ENCODE data around the gene PCGF5. TPM values are rescaled to one million over a fixed set of nuclear protein-coding genes. Genes with fewer than 3 reads are reported as not detected.
A peak's percentile ranks its signal among the peaks of the same experiment; 100 is the strongest.

PCGF5 gene
- polyA plus RNA-seq, 1 of the 3 experiments (the other 2 are of a cell fraction): 14.5 TPM

GRCh38 chr10:91210014-91210413, 10.4 kb upstream of the PCGF5 start:
- no peak for DNase-seq
- no peak overlapping the region for H3K9ac ChIP-seq
- no peaks in the 10 kb centered on the region for H3K9me2 ChIP-seq
- H3K27me3 ChIP-seq (ENCODE audit: insufficient read depth): no peaks in the 10 kb centered on the region
- no peak overlapping the region for H2AFZ ChIP-seq (ENCODE audit: low read depth)
- H3K36me3 ChIP-seq (replicated peaks in 1 of 2; ENCODE audit: control insufficient read depth in 1 of 2, insufficient read depth in 2 of 2, low read length in 1 of 2): no peaks in the 10 kb centered on the region
- TF ChIP-seq CTCF (IDR thresholded peaks at IDR 0.05): no peak
- no peak for TF ChIP-seq SIN3A (IDR thresholded peaks at IDR 0.05; ENCODE audit: borderline replicate concordance, low read depth, low read length)
- TF ChIP-seq POLR2AphosphoS5 (IDR thresholded peaks at IDR 0.05; ENCODE audit: low read depth, low read length): no peak
- TF ChIP-seq REST (IDR thresholded peaks at IDR 0.05; ENCODE audit: low read depth, low read length): no peak
- TF ChIP-seq RFX5 (IDR thresholded peaks at IDR 0.05; ENCODE audit: low read length): no peak
- TF ChIP-seq CHD2 (IDR thresholded peaks at IDR 0.05; ENCODE audit: low read length, partially characterized antibody): no peak
- no peak for TF ChIP-seq ZBTB33 (IDR thresholded peaks at IDR 0.05; ENCODE audit: borderline replicate concordance, low read depth)
- TF ChIP-seq FOXJ3 (CRISPR knock-in tag; IDR thresholded peaks at IDR 0.05): no peak
- no peak overlapping the region for H3K4me3 ChIP-seq (ENCODE audit: low read depth in 2 of 2, low read length in 1 of 2)
- no peaks in the 10 kb centered on the region for H3F3A ChIP-seq (replicated peaks; ENCODE audit: insufficient read depth)
- H4K20me1 ChIP-seq (ENCODE audit: insufficient read depth): no peaks in the 10 kb centered on the region; the same call in 1 of the 2 replicates
- POLR2A ChIA-PET: no interaction called here
- H3K4me2 ChIP-seq: no peak overlapping the region
- H3K79me2 ChIP-seq (ENCODE audit: insufficient read depth): peaks cover 24% of the 10 kb centered on the region; the same call in 1 of the 2 replicates
- 96% methylated on average over 3 of the region's 3 CpGs for WGBS (ENCODE audit: low lambda C conversion rate)
- no peak overlapping the region for H3K27ac ChIP-seq (ENCODE audit: low read depth in 2 of 2, low read length in 1 of 2)
- CTCF ChIA-PET: interaction anchor here (0.6 to 1.8 kb wide), 7 partner anchors 10 to 298 kb away, joined by 3 to 6 read pairs (median 4); no protein-coding TSS in a partner anchor
- H3K9me3 ChIP-seq: no peaks in the 10 kb centered on the region
- H3K4me1 ChIP-seq (ENCODE audit: control insufficient read depth in 1 of 2, insufficient read depth in 2 of 2, low read depth in 1 of 2, low read length in 1 of 2): peaks cover 0 to 6% of the 10 kb centered on the region in 2 experiments; a peak in 2 of 4 replicates

GRCh38 chr10:91210435-91210834, 10.0 kb upstream of the PCGF5 start:
- H3K4me1 ChIP-seq (ENCODE audit: control insufficient read depth in 1 of 2, insufficient read depth in 2 of 2, low read depth in 1 of 2, low read length in 1 of 2): peaks cover 0 to 6% of the 10 kb centered on the region in 2 experiments; a peak in 2 of 4 replicates

More at GRCh38 chr10:91210435-91210834, 10.0 kb upstream of the PCGF5 start:
- Histone ChIP-seq H3K4me3 (ENCODE audit: low read depth in 2 of 2, low read length in 1 of 2) (no peak overlapping the region), H3K36me3 (replicated peaks in 1 of 2; ENCODE audit: control insufficient read depth in 1 of 2, insufficient read depth in 2 of 2, low read length in 1 of 2) (no peaks in the 10 kb centered on the region), H3K9me3 (no peaks in the 10 kb centered on the region), H3F3A (replicated peaks; ENCODE audit: insufficient read depth) (no peaks in the 10 kb centered on the region), H3K4me2 (no peak overlapping the region), H3K9ac (no peak overlapping the region), H2AFZ (ENCODE audit: low read depth) (no peak overlapping the region), H3K27ac (ENCODE audit: low read depth in 2 of 2, low read length in 1 of 2) (peak overlapping the region in 1 of 2 experiments; percentile 39; a peak in 1 of 4 replicates), H4K20me1 (ENCODE audit: insufficient read depth) (no peaks in the 10 kb centered on the region; the same call in 1 of the 2 replicates), H3K27me3 (ENCODE audit: insufficient read depth) (no peaks in the 10 kb centered on the region), H3K79me2 (ENCODE audit: insufficient read depth) (peaks cover 24% of the 10 kb centered on the region; the same call in 1 of the 2 replicates), H3K9me2 (no peaks in the 10 kb centered on the region)
- ChIA-PET CTCF (interaction anchor here (0.6 to 1.8 kb wide), 7 partner anchors 9 to 299 kb away, joined by 3 to 6 read pairs (median 4); no protein-coding TSS in a partner anchor), POLR2A (no interaction called here)
- TF ChIP-seq SIN3A (IDR thresholded peaks at IDR 0.05; ENCODE audit: borderline replicate concordance, low read depth, low read length) (no peak), RAD21 (IDR thresholded peaks at IDR 0.05; ENCODE audit: low read length) (no peak), MXI1 (IDR thresholded peaks at IDR 0.05; ENCODE audit: low read depth, low read length) (no peak), RCOR1 (IDR thresholded peaks at IDR 0.05; ENCODE audit: low read length) (no peak; the same call in 1 of the 2 replicates), NFIC (IDR thresholded peaks at IDR 0.05; ENCODE audit: borderline replicate concordance) (0 out of 2 replicates have a peak, but pooled peaks have one; percentile 49), NRF1 (IDR thresholded peaks at IDR 0.05; ENCODE audit: low read depth, low read length) (no peak), TCF12 (IDR thresholded peaks at IDR 0.05) (peak; percentile 76), ELF1 (IDR thresholded peaks at IDR 0.05) (no peak), TEAD4 (IDR thresholded peaks at IDR 0.05; ENCODE audit: borderline replicate concordance, insufficient read depth) (no peak), USF2 (IDR thresholded peaks at IDR 0.05; ENCODE audit: borderline replicate concordance, low read depth, low read length) (no peak), GABPA (IDR thresholded peaks at IDR 0.05; ENCODE audit: low read depth) (no peak), JUND (IDR thresholded peaks at IDR 0.05) (no peak)
- peak; percentile 41 for DNase-seq
